IMR-90 (cell line): ENCODE measurements around the gene RFX6. TPM values are rescaled to one million over a fixed set of nuclear protein-coding genes. Genes with fewer than 3 reads are reported as not detected.

Experiments
- ATAC-seq: fragments of 200-7000 bp; cut with Tn5 transposase; 2 replicates; pipeline ENCODE4 v1.9.1; 2020; ENCODE audit warnings: low read depth, mild to moderate bottlenecking, moderate library complexity
- BruUV-seq: library from RNA; stranded (reverse); fragments of 400-500 nt; replicated peaks from 2 replicates; lab custom pipeline; 2021; lab: Mats Ljungman, UMichigan
- CTCF ChIA-PET: fragments of 300-600 bp; formaldehyde crosslinking; extraction: SDS; loops from one replicate; lab custom pipeline; 2021; ENCODE audit warnings: antibody characterized with exemption; lab: Yijun Ruan, JAX
- POLR2A ChIA-PET: fragments of 300-600 bp; sonication (Branson Sonifier 250); formaldehyde crosslinking; loops from one replicate; lab custom pipeline; 2022; ENCODE audit warnings: antibody characterized with exemption; ENCODE audit not compliant: unreplicated experiment; lab: Charles Lee
- DNase-seq: peaks from one replicate; pipeline ENCODE4 v3.0.0; 2013
- H2AFZ ChIP-seq: replicated peaks from 2 replicates; pipeline ENCODE3; 2013; ENCODE audit warnings: low read length, mild to moderate bottlenecking; ENCODE audit not compliant: poor library complexity
- H2AK5ac ChIP-seq: 2 replicates; pipeline ENCODE4 v1.6.1; 2013; ENCODE audit warnings: low read depth, low read length, inconsistent platforms
- H2AK9ac ChIP-seq: replicated peaks from 2 replicates; pipeline ENCODE3; 2013; ENCODE audit warnings: mild to moderate bottlenecking, low read depth, low read length, moderate library complexity; ENCODE audit not compliant: poor library complexity
- H2BK120ac ChIP-seq: 2 replicates; pipeline ENCODE4 v1.6.1; 2013; ENCODE audit warnings: low read depth, low read length, inconsistent platforms
- H2BK15ac ChIP-seq: 3 replicates; pipeline ENCODE4 v1.6.1; 2013; ENCODE audit warnings: low read depth, low read length, inconsistent platforms
- H2BK20ac ChIP-seq: 2 replicates; pipeline ENCODE4 v1.6.1; 2013; ENCODE audit warnings: low read depth, mild to moderate bottlenecking, inconsistent platforms, low read length, moderate library complexity
- H2BK5ac ChIP-seq: 2 replicates; pipeline ENCODE4 v1.6.1; 2013; ENCODE audit warnings: mild to moderate bottlenecking, low read depth, low read length, inconsistent platforms; ENCODE audit not compliant: poor library complexity, severe bottlenecking
- H3K14ac ChIP-seq: replicated peaks from 2 replicates; pipeline ENCODE4 v1.6.1; 2013; ENCODE audit warnings: low read depth, low read length, inconsistent platforms
- H3K18ac ChIP-seq: 2 replicates; pipeline ENCODE4 v1.6.1; 2013; ENCODE audit warnings: low read depth, low read length, control low read depth
- H3K23ac ChIP-seq: 2 replicates; pipeline ENCODE4 v1.6.1; 2013; ENCODE audit warnings: low read depth, low read length, inconsistent platforms
- H3K27ac ChIP-seq: 2 replicates; pipeline ENCODE4 v1.5.1; 2013; ENCODE audit warnings: mild to moderate bottlenecking, control low read depth, low read length; ENCODE audit not compliant: insufficient read depth
- H3K27me3 ChIP-seq: 2 replicates; pipeline ENCODE4 v1.6.1; 2013; ENCODE audit warnings: low read length; ENCODE audit not compliant: control insufficient read depth, insufficient read depth
- H3K36me3 ChIP-seq: 2 replicates; pipeline ENCODE4 v1.6.1; 2013; ENCODE audit warnings: low read length, mixed read lengths; ENCODE audit not compliant: control insufficient read depth, insufficient read depth
- H3K4ac ChIP-seq: 2 replicates; pipeline ENCODE4 v1.6.1; 2013; ENCODE audit warnings: low read depth, low read length, inconsistent platforms
- H3K4me1 ChIP-seq: 2 replicates; pipeline ENCODE4 v1.6.1; 2013; ENCODE audit warnings: low read length, mixed read lengths; ENCODE audit not compliant: control insufficient read depth, insufficient read depth
- H3K4me2 ChIP-seq: 2 replicates; pipeline ENCODE4 v1.6.1; 2013; ENCODE audit warnings: low read depth, mild to moderate bottlenecking, control low read depth, low read length, moderate library complexity
- H3K4me3 ChIP-seq: 2 replicates; pipeline ENCODE4 v1.5.1; 2013; ENCODE audit warnings: low read depth, mild to moderate bottlenecking, control low read depth, low read length, moderate library complexity; ENCODE audit not compliant: insufficient read depth
- H3K56ac ChIP-seq: 2 replicates; pipeline ENCODE4 v1.6.1; 2013; ENCODE audit warnings: low read length, inconsistent platforms; ENCODE audit not compliant: insufficient read depth; ENCODE audit errors: extremely low read depth
- H3K79me1 ChIP-seq, 2 experiments: 2 replicates each; pipeline ENCODE4 v1.6.1; 2013; ENCODE audit warnings: low read length in 2 of 2, inconsistent platforms in 1 of 2, low read depth in 1 of 2
- H3K9ac ChIP-seq: 2 replicates; pipeline ENCODE4 v1.6.1; 2013; ENCODE audit warnings: low read depth, low read length, control low read depth
- H3K9me1 ChIP-seq: 2 replicates; pipeline ENCODE4 v1.6.1; 2013; ENCODE audit warnings: low read length, inconsistent platforms; ENCODE audit not compliant: insufficient read depth
- H3K9me3 ChIP-seq: 2 replicates; pipeline ENCODE4 v1.6.1; 2013; ENCODE audit warnings: low read length; ENCODE audit not compliant: control insufficient read depth, insufficient read depth
- H4K20me1 ChIP-seq: 2 replicates; pipeline ENCODE4 v1.6.1; 2013; ENCODE audit warnings: low read length, inconsistent platforms; ENCODE audit not compliant: insufficient read depth
- H4K5ac ChIP-seq: 2 replicates; pipeline ENCODE4 v1.6.1; 2013; ENCODE audit warnings: mild to moderate bottlenecking, low read depth, low read length, control low read depth
- H4K8ac ChIP-seq, 2 experiments: 2 replicates each; pipeline ENCODE4 v1.6.1; 2013; ENCODE audit warnings: low read depth in 2 of 2, low read length in 2 of 2, control low read depth in 1 of 2, inconsistent platforms in 1 of 2
- H4K91ac ChIP-seq: 2 replicates; pipeline ENCODE4 v1.6.1; 2013; ENCODE audit warnings: low read depth, low read length, inconsistent platforms; ENCODE audit not compliant: insufficient read depth
- CEBPB ChIP-seq: IDR thresholded peaks from 2 replicates; pipeline ENCODE4 v1.6.1; 2012; ENCODE audit warnings: low read depth, low read length, improper control_type of control experiment
- CTCF ChIP-seq: conservative IDR thresholded peaks from 2 replicates; pipeline ENCODE4 v1.5.1; 2012; ENCODE audit warnings: mild to moderate bottlenecking, low read depth, low read length, improper control_type of control experiment
- FOS ChIP-seq: fragments of 150-350 bp; IDR thresholded peaks from 2 replicates; pipeline ENCODE4 v1.6.1; 2016; ENCODE audit warnings: low read depth, low read length
- MAZ ChIP-seq: IDR thresholded peaks from 2 replicates; pipeline ENCODE4 v1.6.1; 2012; ENCODE audit warnings: low read depth, mild to moderate bottlenecking, low read length, improper control_type of control experiment, moderate library complexity, borderline replicate concordance
- MXI1 ChIP-seq: IDR thresholded peaks from 2 replicates; pipeline ENCODE4 v1.6.1; 2012; ENCODE audit warnings: low read depth, mild to moderate bottlenecking, low read length, moderate library complexity, borderline replicate concordance
- NFE2L2 ChIP-seq: fragments of 150-350 bp; IDR thresholded peaks from 2 replicates; pipeline ENCODE4 v1.6.1; 2016; ENCODE audit warnings: low read depth, mild to moderate bottlenecking, low read length
- POLR2A ChIP-seq: IDR thresholded peaks from 2 replicates; pipeline ENCODE4 v1.6.1; 2012; ENCODE audit warnings: mild to moderate bottlenecking, low read depth, low read length
- RAD21 ChIP-seq: IDR thresholded peaks from 2 replicates; pipeline ENCODE4 v1.6.1; 2012; ENCODE audit warnings: low read length, improper control_type of control experiment
- RCOR1 ChIP-seq: IDR thresholded peaks from 2 replicates; pipeline ENCODE4 v1.6.1; 2012; ENCODE audit warnings: mild to moderate bottlenecking, low read length, improper control_type of control experiment; ENCODE audit not compliant: insufficient replicate concordance
- SMC3 ChIP-seq: fragments of 150-350 bp; IDR thresholded peaks from 2 replicates; pipeline ENCODE4 v1.6.1; 2016; ENCODE audit warnings: low read depth, mild to moderate bottlenecking, antibody characterized with exemption, low read length, moderate library complexity
- USF2 ChIP-seq: fragments of 150-350 bp; IDR thresholded peaks from 2 replicates; pipeline ENCODE4 v1.6.1; 2017; ENCODE audit warnings: mild to moderate bottlenecking, antibody characterized with exemption, low read length, low read depth
- WGBS, 2 experiments: methylation state at CpG; one replicate each; pipeline versions ENCODE4 v1.1.5 to v1.1.7; 2013; ENCODE audit warnings: missing lambda C conversion rate in 2 of 2; ENCODE audit not compliant: insufficient read length in 1 of 2; ENCODE audit errors: extremely low coverage in 2 of 2; 5-methylcytosine and 5-hydroxymethylcytosine counted together
- dilution Hi-C: fragments of 300-500 bp; cut with HindIII; formaldehyde crosslinking; loops from one replicate; pipeline ENCODE4 v1.14.3; 2018; ENCODE audit warnings: low sequenced_read_pairs; ENCODE audit not compliant: unreplicated experiment
- in situ Hi-C: fragments of 300-500 bp; cut with MboI; formaldehyde crosslinking; loops from 3 replicates; pipeline ENCODE4 v1.14.3; 2019; ENCODE audit warnings: low sequenced_read_pairs, inconsistent platforms, mixed read lengths
- intact Hi-C: fragments of 100-400 bp; cut with micrococcal nuclease; formaldehyde crosslinking; loops from 2 replicates; pipeline ENCODE4 v1.10.0; 2022
- polyA plus RNA-seq, 3 experiments: library from polyadenylated mRNA; depleted of rRNA; stranded (reverse); fragments of >200 nt; gene quantifications; 2 replicates each; pipeline ENCODE4 v1.2.3, GENCODE V29; 2012; ENCODE audit warnings: low replicate concordance in 1 of 3
- total RNA-seq: library from RNA; depleted of rRNA; stranded (reverse); fragments of >200 nt; gene quantifications from 2 replicates; pipeline ENCODE4 v1.2.3, GENCODE V29; 2012
- TF ChIP-seq, protein P1 (sequence below): fragments of 150-350 bp; IDR thresholded peaks from 2 replicates; pipeline ENCODE4 v1.6.1; 2016; ENCODE audit warnings: low read depth, mild to moderate bottlenecking, low read length, moderate library complexity, borderline replicate concordance

Gene RFX6
- total and polyA plus RNA-seq, 2 of the 4 experiments (the other 2 are of a cell fraction), result not detected

DNA sequence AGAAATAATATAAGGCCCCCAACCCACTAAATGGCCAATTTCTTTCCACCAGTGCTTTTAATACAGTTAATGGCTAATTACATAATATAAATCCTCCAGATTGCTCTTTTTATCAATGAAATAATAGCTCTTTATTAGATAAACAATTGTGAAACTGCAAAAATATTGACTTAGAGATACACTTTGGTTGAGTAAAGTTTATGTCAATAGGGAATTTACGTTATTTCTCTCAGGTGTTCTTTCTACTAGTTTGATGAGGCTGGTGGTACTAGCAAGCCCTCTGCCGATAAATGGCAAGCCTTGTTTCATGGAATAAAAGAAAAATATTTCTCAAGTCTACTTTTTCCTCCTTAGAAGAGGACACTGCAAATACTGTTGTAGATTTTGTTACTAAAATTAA is 18.9 kb downstream of the RFX6 start:
- Histone ChIP-seq H2AK9ac (no peak overlapping the region), H2BK15ac (no peak overlapping the region), H3K23ac (no peak overlapping the region), H3K4ac (no peak overlapping the region), H4K8ac (no peak overlapping the region), H3K36me3 (no peaks in the 10 kb centered on the region), H2BK120ac (no peak overlapping the region), H3K9me1 (no peaks in the 10 kb centered on the region), H3K4me1 (no peaks in the 10 kb centered on the region), H2BK20ac (no peak overlapping the region), H3K79me1 (no peaks in the 10 kb centered on the region), H4K5ac (no peak overlapping the region), H4K20me1 (no peaks in the 10 kb centered on the region), H3K9ac (no peak overlapping the region), H3K27ac (no peak overlapping the region), H3K4me2 (no peak overlapping the region), H2AFZ (no peak overlapping the region), H3K9me3 (no peaks in the 10 kb centered on the region), H3K18ac (no peak overlapping the region), H2BK5ac (no peak overlapping the region), H2AK5ac (no peak overlapping the region), H3K14ac (no peak overlapping the region), H3K4me3 (no peak overlapping the region), H4K91ac (no peak overlapping the region), H3K56ac (no peak overlapping the region), H3K27me3 (no peaks in the 10 kb centered on the region)
- dilution Hi-C loops (no loop called here), in situ Hi-C loops (no loop called here), intact Hi-C loops (no loop called here)
- no TSS peak for BruUV-seq
- no CpG with 5 or more reads among the region's 2 CpGs for WGBS, 2 experiments
- ChIA-PET POLR2A (no interaction called here), CTCF (no interaction called here)
- TF ChIP-seq RCOR1 (no peak), USF2 (no peak), CTCF (no peak), RAD21 (no peak), POLR2A (no peak), MXI1 (no peak), FOS (no peak), MAZ (no peak), SMC3 (no peak), NFE2L2 (no peak), CEBPB (no peak)
- TF ChIP-seq, protein P1, sequence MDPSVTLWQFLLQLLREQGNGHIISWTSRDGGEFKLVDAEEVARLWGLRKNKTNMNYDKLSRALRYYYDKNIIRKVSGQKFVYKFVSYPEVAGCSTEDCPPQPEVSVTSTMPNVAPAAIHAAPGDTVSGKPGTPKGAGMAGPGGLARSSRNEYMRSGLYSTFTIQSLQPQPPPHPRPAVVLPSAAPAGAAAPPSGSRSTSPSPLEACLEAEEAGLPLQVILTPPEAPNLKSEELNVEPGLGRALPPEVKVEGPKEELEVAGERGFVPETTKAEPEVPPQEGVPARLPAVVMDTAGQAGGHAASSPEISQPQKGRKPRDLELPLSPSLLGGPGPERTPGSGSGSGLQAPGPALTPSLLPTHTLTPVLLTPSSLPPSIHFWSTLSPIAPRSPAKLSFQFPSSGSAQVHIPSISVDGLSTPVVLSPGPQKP, result no peak
- ATAC-seq (no peak), DNase-seq (no peak)
